PC-9 (cell line): ENCODE data around the gene NTNG1.

Experiments
- EZH2 ChIP-seq: fragments of 200-600 bp; sonication (generic); IDR thresholded peaks from 2 replicates; pipeline ENCODE4 v1.8.0; 2017; ENCODE audit warnings: antibody characterized with exemption, low read depth
- TF ChIP-seq, protein P1 (sequence below): fragments of 200-600 bp; sonication (generic); conservative IDR thresholded peaks from 2 replicates; pipeline ENCODE4 v1.6.1; 2017; ENCODE audit warnings: mixed run types, antibody characterized with exemption, mild to moderate bottlenecking, moderate library complexity

DNA sequence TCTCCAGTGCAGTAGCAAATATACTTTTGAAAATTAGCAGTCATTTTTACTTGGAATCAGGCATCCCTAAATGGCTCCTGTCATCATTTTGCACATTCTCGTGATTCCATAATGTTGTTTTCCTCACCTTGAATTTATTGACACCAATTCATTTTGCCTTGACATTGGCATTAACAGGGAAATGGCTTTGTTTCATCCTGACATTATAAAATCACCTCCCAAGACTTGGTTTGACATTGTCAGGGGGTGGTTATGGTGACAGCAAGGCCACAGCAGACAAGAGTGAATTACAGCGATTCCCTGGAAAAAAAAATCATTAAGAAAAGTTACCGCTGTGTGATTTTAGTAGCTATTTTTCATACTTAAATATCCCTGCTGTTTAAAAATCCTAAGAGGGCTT is 327.0 kb downstream of the NTNG1 start:
- TF ChIP-seq, protein P1, sequence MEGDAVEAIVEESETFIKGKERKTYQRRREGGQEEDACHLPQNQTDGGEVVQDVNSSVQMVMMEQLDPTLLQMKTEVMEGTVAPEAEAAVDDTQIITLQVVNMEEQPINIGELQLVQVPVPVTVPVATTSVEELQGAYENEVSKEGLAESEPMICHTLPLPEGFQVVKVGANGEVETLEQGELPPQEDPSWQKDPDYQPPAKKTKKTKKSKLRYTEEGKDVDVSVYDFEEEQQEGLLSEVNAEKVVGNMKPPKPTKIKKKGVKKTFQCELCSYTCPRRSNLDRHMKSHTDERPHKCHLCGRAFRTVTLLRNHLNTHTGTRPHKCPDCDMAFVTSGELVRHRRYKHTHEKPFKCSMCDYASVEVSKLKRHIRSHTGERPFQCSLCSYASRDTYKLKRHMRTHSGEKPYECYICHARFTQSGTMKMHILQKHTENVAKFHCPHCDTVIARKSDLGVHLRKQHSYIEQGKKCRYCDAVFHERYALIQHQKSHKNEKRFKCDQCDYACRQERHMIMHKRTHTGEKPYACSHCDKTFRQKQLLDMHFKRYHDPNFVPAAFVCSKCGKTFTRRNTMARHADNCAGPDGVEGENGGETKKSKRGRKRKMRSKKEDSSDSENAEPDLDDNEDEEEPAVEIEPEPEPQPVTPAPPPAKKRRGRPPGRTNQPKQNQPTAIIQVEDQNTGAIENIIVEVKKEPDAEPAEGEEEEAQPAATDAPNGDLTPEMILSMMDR, result no peak
- TF ChIP-seq EZH2, result no peak
